ENCODE measurements around the gene SLC25A4.

The SLC25A4 gene

DNA sequence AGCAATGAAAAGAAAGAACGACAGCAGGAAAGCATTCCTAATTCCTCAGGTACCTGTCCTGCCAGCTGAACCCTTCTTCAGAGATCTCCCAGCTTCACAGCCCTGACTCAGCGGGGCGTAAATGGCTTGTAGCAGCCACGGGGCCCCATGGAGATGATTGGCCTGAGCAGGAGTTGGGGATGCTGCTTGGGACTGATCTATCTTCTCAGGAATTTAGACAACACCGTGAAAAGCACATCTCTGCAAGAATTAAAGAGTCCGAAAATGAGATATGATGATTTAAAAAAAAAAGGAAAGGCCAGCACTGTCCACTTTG, 22.5 kb upstream of the SLC25A4 start:
- no peak for DNase-seq (ENCODE audit: low spot score)

DNA sequence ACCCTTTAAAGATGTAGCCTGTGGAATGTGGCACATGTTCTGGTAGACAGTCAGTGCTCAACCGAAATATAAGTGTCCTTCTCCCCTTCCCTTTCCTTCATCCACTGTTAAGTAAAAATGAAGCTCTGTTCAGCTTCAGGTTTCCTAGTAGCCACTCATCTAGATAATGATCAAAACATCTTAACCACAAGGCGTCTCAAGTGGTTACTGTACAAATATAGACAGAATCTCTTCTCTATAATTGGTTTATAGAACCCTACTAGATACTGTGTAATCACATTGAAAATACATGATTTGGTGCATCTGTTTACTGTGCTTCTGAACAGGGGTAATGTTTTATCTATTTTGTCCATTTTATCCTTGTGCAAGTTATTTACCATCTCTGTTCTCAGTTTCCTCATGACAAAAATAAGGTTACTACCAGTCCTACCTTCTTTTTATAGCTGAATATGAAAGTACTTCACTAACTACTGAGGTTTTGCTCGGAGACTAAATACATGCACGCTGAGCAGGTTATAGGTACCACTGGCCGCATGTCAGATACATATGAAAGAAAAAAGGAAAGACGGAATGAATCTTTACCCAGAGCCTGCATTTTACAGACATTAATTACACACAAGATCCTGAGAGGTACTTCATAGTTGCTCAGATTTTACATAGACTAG, 20.3 kb upstream of the SLC25A4 start:
- DNase-seq (ENCODE audit: low spot score): no peak

- no peak for DNase-seq (ENCODE audit: low spot score)
Observed at GRCh38 chr4:185124006-185124405, 19.1 kb upstream of the SLC25A4 start.

- DNase-seq (ENCODE audit: low spot score): peak; percentile 47
Observed at GRCh38 chr4:185127021-185127925, 15.8 kb upstream of the SLC25A4 start.

DNA sequence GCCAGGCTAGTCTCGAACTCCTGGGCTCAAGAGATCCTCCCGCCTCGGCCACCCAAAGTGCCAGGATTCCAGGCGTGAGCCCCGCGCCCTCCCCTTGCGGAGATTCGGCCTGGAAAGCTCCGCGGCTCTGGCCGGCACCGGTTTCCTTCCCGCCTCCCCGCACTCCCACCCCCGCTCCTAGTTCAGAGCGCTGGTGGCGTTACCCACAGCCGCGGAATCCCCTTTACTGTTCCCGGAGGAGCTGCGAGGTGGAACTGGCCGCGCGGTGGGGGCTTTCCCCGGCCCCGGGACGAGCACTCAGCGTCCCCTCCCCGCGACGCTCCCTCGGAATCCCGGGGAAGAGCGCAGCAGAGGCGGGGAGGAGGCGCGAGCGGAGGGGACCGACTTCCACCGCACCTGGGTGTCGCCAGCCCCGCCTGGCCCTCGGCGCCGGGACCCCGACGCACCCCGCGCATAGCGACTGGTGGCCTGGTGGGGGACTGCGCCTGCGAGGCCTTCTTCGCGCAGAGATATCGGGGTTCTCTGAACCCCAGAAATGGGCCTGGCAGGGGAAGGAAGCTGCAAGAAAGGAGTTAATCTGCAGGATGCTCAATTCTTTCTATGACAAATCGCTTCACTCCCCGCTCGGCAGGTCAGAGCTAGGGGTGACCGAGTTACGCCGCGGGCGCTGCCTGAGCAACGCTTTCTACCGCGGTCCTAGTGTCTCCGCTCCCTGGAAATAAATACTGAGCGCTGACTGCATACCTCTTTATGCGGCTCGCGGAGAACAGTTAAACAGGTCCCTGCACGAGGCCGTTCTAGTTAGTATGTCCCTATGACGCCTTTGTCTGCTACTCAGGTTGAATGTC, 14.6 kb upstream of the SLC25A4 start:
- DNase-seq (ENCODE audit: low spot score): peak; percentile 58

- peak; percentile 76 for DNase-seq (ENCODE audit: low spot score)
Observed at GRCh38 chr4:185134307-185134869, 8.7 kb upstream of the SLC25A4 start.

DNA sequence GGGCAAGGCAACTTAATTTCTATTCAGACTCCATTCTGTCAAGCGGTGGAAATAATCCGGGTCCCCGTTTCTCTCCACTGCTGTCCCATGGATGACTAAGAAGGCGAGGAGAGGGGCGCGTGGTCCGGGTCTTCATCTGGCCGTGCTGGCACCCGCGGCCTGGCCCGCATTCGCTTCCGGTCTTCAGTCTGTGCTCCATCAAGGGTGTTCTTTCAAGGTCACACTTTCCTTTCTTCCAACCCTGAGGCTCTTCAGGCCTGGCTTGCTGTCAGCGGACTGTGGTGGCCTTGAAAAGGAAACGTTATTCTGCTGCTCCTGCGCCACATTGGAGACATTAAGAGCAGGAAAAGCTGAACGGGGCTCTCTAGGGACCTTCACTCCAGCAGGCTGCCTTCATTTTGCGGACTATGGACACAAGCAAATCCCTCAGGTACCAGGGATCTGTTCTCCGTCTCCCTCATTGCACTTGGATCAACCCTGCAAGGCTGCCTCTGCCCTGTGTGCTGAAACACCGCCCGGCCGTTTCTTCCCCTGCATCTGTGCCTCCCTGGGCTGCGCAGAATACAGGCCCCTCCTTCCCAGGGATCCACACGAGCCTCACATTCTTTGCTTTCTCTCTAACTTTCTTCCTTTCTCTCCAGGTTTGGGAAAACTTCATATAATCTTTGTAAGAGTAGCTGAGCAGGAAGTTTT, 5.7 kb upstream of the SLC25A4 start:
- no peak for DNase-seq (ENCODE audit: low spot score)

GRCh38 chr4:185138161-185138560, 4.9 kb upstream of the SLC25A4 start:
- DNase-seq (ENCODE audit: low spot score): no peak

DNA sequence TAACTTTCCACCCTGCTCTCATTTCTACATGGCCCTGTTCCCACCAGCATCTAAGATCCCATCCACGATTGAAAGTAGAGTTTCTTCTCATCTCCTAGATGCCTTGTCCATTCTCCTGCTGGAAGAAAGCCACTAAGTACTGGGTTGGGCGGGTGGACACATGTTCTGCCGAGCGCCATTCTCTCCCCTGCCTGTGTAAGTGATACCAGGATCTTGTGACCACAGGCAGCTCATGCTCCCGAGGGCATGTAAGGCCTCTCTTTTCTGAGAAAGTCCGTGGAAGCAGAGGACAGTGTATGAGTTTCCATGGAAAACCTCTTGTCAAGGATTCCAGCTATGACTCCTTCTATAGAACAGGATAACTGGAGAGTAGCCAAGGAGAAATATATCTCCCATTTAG, 3.3 kb upstream of the SLC25A4 start:
- no peak for DNase-seq (ENCODE audit: low spot score)

DNA sequence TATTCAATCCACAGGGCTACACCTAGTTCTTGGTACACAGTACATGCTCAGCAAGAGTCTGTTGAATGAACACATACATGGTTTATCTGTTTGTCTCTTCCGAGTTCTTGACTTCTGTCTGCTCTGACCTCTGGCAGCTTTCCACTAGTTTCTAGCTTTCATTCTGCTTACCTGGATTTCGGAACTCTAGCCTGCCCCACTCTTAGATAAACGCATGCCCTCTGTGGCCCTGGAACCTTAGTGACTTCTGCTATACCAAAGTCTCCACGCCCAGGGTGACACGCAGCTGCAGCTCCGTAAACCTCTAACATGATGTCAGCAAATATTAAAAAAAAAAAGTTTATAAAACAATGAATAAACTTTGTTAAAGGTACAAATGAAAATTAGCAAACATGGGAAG, 1.3 kb upstream of the SLC25A4 start:
- no peak for DNase-seq (ENCODE audit: low spot score)

DNA sequence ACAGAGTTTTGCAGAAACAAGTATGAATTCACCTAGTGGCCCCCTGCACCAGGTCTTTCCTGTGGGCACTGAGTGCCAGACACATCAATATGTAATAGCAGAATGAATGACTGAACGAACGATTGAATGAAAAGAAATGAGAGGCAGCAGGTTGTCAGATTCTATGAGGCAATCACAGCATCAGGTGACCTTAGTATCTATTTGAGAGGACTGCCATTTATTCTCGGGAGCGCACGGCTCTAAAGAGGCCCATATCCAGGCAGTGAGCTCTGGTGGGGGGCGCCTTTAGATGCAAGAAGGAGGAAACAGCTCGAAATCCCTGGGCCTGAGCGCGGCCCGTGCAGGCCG, 528 bp upstream of the SLC25A4 start:
- DNase-seq (ENCODE audit: low spot score): no peak

DNA sequence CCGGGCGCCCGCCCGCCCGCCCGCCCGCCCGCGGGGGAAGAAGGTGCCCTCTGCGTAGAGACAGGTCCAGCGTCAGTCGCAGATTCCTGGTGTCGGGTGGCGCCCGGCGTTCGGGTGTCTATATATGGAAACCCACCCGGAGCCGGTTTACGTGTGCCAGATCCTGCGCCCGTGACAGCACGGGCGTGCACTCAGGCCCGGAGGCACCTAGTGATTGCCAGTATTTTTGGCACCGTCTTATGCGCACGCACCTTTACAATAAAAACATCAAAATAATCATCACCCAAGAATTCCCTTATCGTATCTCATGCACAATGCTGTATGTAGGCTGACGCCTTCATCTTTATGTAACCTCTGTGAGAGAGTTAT, 519 bp downstream of the SLC25A4 start:
- DNase-seq (ENCODE audit: low spot score): peak; percentile 45

- no peak for DNase-seq (ENCODE audit: low spot score)
Observed at GRCh38 chr4:185144601-185145240, 1.7 kb downstream of the SLC25A4 start.

GRCh38 chr4:185145572-185145971, 2.5 kb downstream of the SLC25A4 start:
- DNase-seq (ENCODE audit: low spot score): no peak

DNA sequence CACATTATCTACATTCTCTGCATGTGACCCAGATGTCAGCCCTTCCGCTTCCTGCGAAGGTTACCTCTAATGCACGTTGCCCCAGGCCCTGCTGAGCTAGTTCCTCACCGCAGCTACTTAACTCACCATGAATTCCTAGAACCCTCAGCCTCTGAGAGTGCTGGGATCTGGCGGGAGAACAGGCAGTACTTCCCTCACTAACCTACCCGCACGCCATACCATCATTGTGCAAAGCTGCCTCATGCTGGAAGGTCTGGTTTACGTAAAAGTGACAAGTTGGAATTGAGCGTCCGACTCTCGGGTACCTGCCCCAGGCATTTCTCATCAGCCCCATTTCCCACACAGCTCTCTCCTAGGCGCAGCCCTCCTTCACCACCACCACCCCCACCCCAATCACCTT, 6.3 kb downstream of the SLC25A4 start:
- no peak for DNase-seq (ENCODE audit: low spot score)

DNA sequence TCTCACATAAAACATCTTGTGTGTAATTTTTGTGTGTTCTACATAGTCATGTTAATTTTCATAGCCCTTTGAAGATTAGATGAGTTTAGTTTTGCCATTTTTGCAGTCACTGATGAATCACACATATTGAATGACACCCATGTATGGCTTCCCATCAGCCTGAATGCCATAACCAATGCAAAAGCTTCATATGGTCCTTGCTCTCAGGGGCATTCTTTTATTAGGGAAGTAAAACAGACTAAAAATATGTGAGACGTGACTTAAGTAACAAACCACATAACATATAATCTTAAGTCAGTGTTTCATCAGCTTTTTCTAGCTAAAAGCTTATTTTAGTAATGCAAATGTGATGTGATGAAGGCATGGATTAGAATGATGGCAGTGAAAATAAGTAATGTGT, 8.2 kb downstream of the SLC25A4 start:
- DNase-seq (ENCODE audit: low spot score): no peak

DNA sequence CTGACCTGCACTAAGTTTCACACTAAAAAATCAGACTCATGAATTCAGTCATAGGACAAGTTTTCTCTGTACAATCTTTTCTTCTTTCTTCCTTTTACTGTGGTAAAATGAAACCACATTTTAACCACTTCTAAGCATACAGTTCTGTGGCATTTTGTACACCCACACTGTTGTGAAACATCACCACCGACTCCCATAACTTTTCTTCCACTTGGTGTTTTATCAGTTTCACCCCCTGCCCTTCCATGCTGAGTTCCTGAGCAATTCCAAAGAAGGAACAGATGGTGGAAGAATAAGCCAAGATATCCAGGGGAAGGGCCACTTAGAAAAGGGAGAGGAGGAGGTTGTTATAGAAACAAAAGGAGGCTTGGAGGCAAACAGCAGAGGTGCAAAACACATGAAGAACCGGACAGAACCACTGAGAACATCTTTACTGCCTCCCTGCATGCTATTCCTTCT, 22.6 kb downstream of the SLC25A4 start:
- no peak for DNase-seq (ENCODE audit: low spot score)

- DNase-seq (ENCODE audit: low spot score): no peak
Observed at GRCh38 chr4:185167234-185167633, 24.2 kb downstream of the SLC25A4 start.

GRCh38 chr4:185171373-185172071, 28.5 kb downstream of the SLC25A4 start:
- DNase-seq (ENCODE audit: low spot score): no peak

DNA sequence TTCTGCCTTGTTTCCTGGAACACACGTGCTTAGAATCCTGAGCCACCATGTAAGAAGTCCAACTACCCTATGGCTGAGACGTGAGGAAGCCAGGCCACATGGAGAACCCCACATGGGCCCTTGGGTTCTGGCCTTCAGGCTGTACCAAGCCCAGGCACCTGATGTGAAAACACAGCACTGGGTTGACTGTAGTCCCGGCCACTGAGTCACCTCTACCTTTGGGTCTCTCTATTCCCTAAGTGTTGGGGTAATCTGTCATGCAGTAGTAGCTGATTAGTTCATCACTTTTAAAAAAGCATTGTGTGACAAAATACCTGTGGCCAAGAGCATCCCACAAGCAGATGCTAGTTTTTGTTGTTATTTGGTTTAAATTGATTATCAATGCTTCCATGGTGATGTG, 36.4 kb downstream of the SLC25A4 start:
- no peak for DNase-seq (ENCODE audit: low spot score)

DNA sequence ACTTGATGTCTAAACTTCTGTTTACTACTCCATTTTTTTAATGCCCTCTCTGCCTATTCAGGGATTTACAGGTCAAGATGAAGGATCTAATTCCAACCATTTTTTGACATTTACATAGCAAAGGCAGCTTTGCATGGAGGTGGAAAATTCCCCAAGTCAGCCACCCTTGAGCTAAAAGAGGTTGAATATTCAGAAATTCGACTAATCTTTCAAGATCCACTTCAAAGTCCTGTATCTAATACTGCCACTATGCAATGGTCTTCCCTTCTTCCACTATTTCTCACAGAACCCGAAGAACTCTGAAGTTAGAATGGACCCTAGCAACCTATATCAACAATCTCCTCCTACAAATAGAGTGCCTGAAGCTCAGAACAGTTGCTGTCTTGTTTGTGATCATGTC, 39.2 kb downstream of the SLC25A4 start:
- no peak for DNase-seq (ENCODE audit: low spot score)

Measured in AG08396 (cell line).